NCI-H774 (cell line): ENCODE data around the gene GLCCI1.
"Not testable (repeated sequence)": the region's sequence is repeated elsewhere in the genome, so short reads cannot be mapped to it uniquely, and the experiment has no call there.

Experiments
- DNase-seq: peaks from one replicate; lab custom pipeline; 2025; lab: John Stamatoyannopoulos, UW

GLCCI1 gene

GRCh38 chr7:8094164-8095140 lies 125.9 kb downstream of the GLCCI1 start:
- no peak for DNase-seq

GRCh38 chr7:8101292-8101691 lies 132.7 kb downstream of the GLCCI1 start:
- not testable (repeated sequence) for DNase-seq

GRCh38 chr7:8103282-8103681 lies 134.7 kb downstream of the GLCCI1 start:
- DNase-seq = no peak

- no peak for DNase-seq
Observed at GRCh38 chr7:8105449-8106095, 137.0 kb downstream of the GLCCI1 start.

- no peak for DNase-seq
Observed at GRCh38 chr7:8109196-8110022, 140.8 kb downstream of the GLCCI1 start.

GRCh38 chr7:8111282-8111960 lies 142.8 kb downstream of the GLCCI1 start:
- no peak for DNase-seq

GRCh38 chr7:8112685-8113084 lies 144.1 kb downstream of the GLCCI1 start:
- no peak for DNase-seq

GRCh38 chr7:8113184-8113583 lies 144.6 kb downstream of the GLCCI1 start:
- no peak for DNase-seq

GRCh38 chr7:8114175-8114574 lies 145.6 kb downstream of the GLCCI1 start:
- DNase-seq = no peak

- DNase-seq = no peak
Observed at GRCh38 chr7:8115547-8116402, 147.2 kb downstream of the GLCCI1 start.

- DNase-seq = no peak
Observed at GRCh38 chr7:8117195-8117594, 148.6 kb downstream of the GLCCI1 start.

GRCh38 chr7:8119262-8119661 lies 150.7 kb downstream of the GLCCI1 start:
- no peak for DNase-seq

GRCh38 chr7:8120390-8121058 lies 151.9 kb downstream of the GLCCI1 start:
- no peak for DNase-seq

- DNase-seq = no peak
Observed at GRCh38 chr7:8121243-8121642, 152.6 kb downstream of the GLCCI1 start.

GRCh38 chr7:8125680-8126444 lies 157.3 kb downstream of the GLCCI1 start:
- no peak for DNase-seq

GRCh38 chr7:8126601-8127167 lies 158.1 kb downstream of the GLCCI1 start:
- no peak for DNase-seq

- DNase-seq = no peak
Observed at GRCh38 chr7:8128449-8129317, 160.1 kb downstream of the GLCCI1 start.

- no peak for DNase-seq
Observed at GRCh38 chr7:8129318-8129659, 160.7 kb downstream of the GLCCI1 start.
